ENCODE results near the gene DOCK2. TPM values are rescaled to one million over a fixed set of nuclear protein-coding genes. Genes with fewer than 3 reads are reported as not detected.

DOCK2 gene
- polyA plus RNA-seq, 1 of the 3 experiments (the other 2 are of a cell fraction), result 3.8 TPM

- no peaks in the 10 kb centered on the region for H4K20me1 ChIP-seq (ENCODE audit: insufficient read depth)
- H2AFZ ChIP-seq (ENCODE audit: low read depth), result no peak overlapping the region
Measured at GRCh38 chr5:169875091-169875728, 238.1 kb downstream of the DOCK2 start.

GRCh38 chr5:169875731-169876130, 238.7 kb downstream of the DOCK2 start:
- TF ChIP-seq EZH2phosphoT487 (IDR thresholded peaks at IDR 0.05; ENCODE audit: borderline replicate concordance, low read depth) (no peak), EP300 (IDR thresholded peaks at IDR 0.05; ENCODE audit: borderline replicate concordance in 1 of 2, low read depth in 1 of 2, low read length in 1 of 2) (no peak), CHD2 (IDR thresholded peaks at IDR 0.05; ENCODE audit: low read length, partially characterized antibody) (no peak), TEAD4 (IDR thresholded peaks at IDR 0.05; ENCODE audit: borderline replicate concordance, insufficient read depth) (no peak), MAX (IDR thresholded peaks at IDR 0.05; ENCODE audit: low read depth) (no peak), MEF2A (IDR thresholded peaks at IDR 0.05; ENCODE audit: borderline replicate concordance, low read depth) (no peak), RXRA (IDR thresholded peaks at IDR 0.05; ENCODE audit: borderline replicate concordance, low read depth) (no peak), CTCF (IDR thresholded peaks at IDR 0.05) (no peak), FOXJ3 (CRISPR knock-in tag; IDR thresholded peaks at IDR 0.05) (no peak), ELF1 (IDR thresholded peaks at IDR 0.05) (no peak), GABPA (IDR thresholded peaks at IDR 0.05; ENCODE audit: low read depth) (no peak), USF1 (IDR thresholded peaks at IDR 0.05; ENCODE audit: borderline replicate concordance, low read depth) (no peak), USF2 (IDR thresholded peaks at IDR 0.05; ENCODE audit: borderline replicate concordance, low read depth, low read length) (no peak)
- ChIA-PET POLR2A (no interaction called here), CTCF (interaction anchor here (1.6 kb wide), 1 partner anchor 105 kb away, joined by 4 read pairs; the partner anchor contains the start of gene INSYN2B)
- no peak overlapping the region for H2AFZ ChIP-seq (ENCODE audit: low read depth)
- H3K9me3 ChIP-seq, result no peaks in the 10 kb centered on the region
- H3K9me2 ChIP-seq, result no peaks in the 10 kb centered on the region
- H3K27me3 ChIP-seq (ENCODE audit: insufficient read depth), result no peaks in the 10 kb centered on the region
- no peaks in the 10 kb centered on the region for H3F3A ChIP-seq (replicated peaks; ENCODE audit: insufficient read depth)
- no peak overlapping the region for H3K4me3 ChIP-seq (ENCODE audit: low read depth in 2 of 2, low read length in 1 of 2)
- no peaks in the 10 kb centered on the region for H3K79me2 ChIP-seq (ENCODE audit: insufficient read depth)
- WGBS (ENCODE audit: low lambda C conversion rate), result 84% methylated on average over 4 of the region's 4 CpGs
- H3K27ac ChIP-seq (ENCODE audit: low read depth in 2 of 2, low read length in 1 of 2), result no peak overlapping the region
- no peaks in the 10 kb centered on the region for H4K20me1 ChIP-seq (ENCODE audit: insufficient read depth)
- no peak overlapping the region for H3K4me2 ChIP-seq
- H3K4me1 ChIP-seq (ENCODE audit: control insufficient read depth in 1 of 2, insufficient read depth in 2 of 2, low read depth in 1 of 2, low read length in 1 of 2), result no peaks in the 10 kb centered on the region; a peak in 1 of 4 replicates
- H3K36me3 ChIP-seq (replicated peaks in 1 of 2; ENCODE audit: control insufficient read depth in 1 of 2, insufficient read depth in 2 of 2, low read length in 1 of 2), result peaks cover 0 to 46% of the 10 kb centered on the region in 2 experiments
- DNase-seq, result no peak
- H3K9ac ChIP-seq, result no peak overlapping the region

More at GRCh38 chr5:169875091-169875728, 238.1 kb downstream of the DOCK2 start:
- Histone ChIP-seq H3K4me2 (no peak overlapping the region), H3K79me2 (ENCODE audit: insufficient read depth) (no peaks in the 10 kb centered on the region), H3K27ac (ENCODE audit: low read depth in 2 of 2, low read length in 1 of 2) (no peak overlapping the region), H3K4me1 (ENCODE audit: control insufficient read depth in 1 of 2, insufficient read depth in 2 of 2, low read depth in 1 of 2, low read length in 1 of 2) (no peaks in the 10 kb centered on the region; a peak in 1 of 4 replicates), H3K9ac (no peak overlapping the region), H3K9me2 (no peaks in the 10 kb centered on the region), H3K27me3 (ENCODE audit: insufficient read depth) (no peaks in the 10 kb centered on the region), H3K4me3 (ENCODE audit: low read depth in 2 of 2, low read length in 1 of 2) (no peak overlapping the region), H3K9me3 (no peaks in the 10 kb centered on the region), H3K36me3 (replicated peaks in 1 of 2; ENCODE audit: control insufficient read depth in 1 of 2, insufficient read depth in 2 of 2, low read length in 1 of 2) (peaks cover 0 to 44% of the 10 kb centered on the region in 2 experiments), H3F3A (replicated peaks; ENCODE audit: insufficient read depth) (no peaks in the 10 kb centered on the region)
- POLR2A ChIA-PET, result no interaction called here
- CTCF ChIA-PET, result interaction anchor here (1.6 kb wide), 1 partner anchor 105 kb away, joined by 4 read pairs; the partner anchor contains the start of gene INSYN2B
- 93% methylated on average over 8 of the region's 8 CpGs for WGBS (ENCODE audit: low lambda C conversion rate)
- TF ChIP-seq FOXJ3 (CRISPR knock-in tag; IDR thresholded peaks at IDR 0.05), result no peak
- TF ChIP-seq SIN3A (IDR thresholded peaks at IDR 0.05; ENCODE audit: borderline replicate concordance, low read depth, low read length), result no peak
- TF ChIP-seq MAX (IDR thresholded peaks at IDR 0.05; ENCODE audit: low read depth), result no peak
- no peak for TF ChIP-seq EZH2phosphoT487 (IDR thresholded peaks at IDR 0.05; ENCODE audit: borderline replicate concordance, low read depth)
- TF ChIP-seq RCOR1 (IDR thresholded peaks at IDR 0.05; ENCODE audit: low read length), result no peak
- no peak for TF ChIP-seq PBX3 (IDR thresholded peaks at IDR 0.05)
- no peak for TF ChIP-seq MXI1 (IDR thresholded peaks at IDR 0.05; ENCODE audit: low read depth, low read length)
- no peak for TF ChIP-seq RXRA (IDR thresholded peaks at IDR 0.05; ENCODE audit: borderline replicate concordance, low read depth)
- no peak for TF ChIP-seq ELF1 (IDR thresholded peaks at IDR 0.05)
- no peak for TF ChIP-seq SMC3 (IDR thresholded peaks at IDR 0.05; ENCODE audit: low read depth, low read length)
- TF ChIP-seq RFX5 (IDR thresholded peaks at IDR 0.05; ENCODE audit: low read length), result no peak
- no peak for DNase-seq

Measured in SK-N-SH (cell line).